Lower leg skin (tissue), 4 donors: Measurements from ENCODE around the gene KLK13. TPM values are rescaled to one million over a fixed set of nuclear protein-coding genes. Genes with fewer than 3 reads are reported as not detected.

Experiments used
- DNase-seq, 2 donors: peaks; one replicate each; pipeline ENCODE4 v3.0.0-alpha.2; 2019; ENCODE audit warnings: low spot score in 2 of 2
- H3K4me3 ChIP-seq: fragments of 200-600 bp; sonication (generic); 2 replicates; pipeline ENCODE4 v1.5.1; 2017; ENCODE audit warnings: mild to moderate bottlenecking, low read depth; ENCODE audit not compliant: poor library complexity, severe bottlenecking
- POLR2A ChIP-seq, 2 donors: fragments of 450-650 bp; IDR thresholded peaks; one replicate each; pipeline ENCODE4 v1.6.1; 2016 to 2017; ENCODE audit warnings: antibody characterized with exemption in 2 of 2, mild to moderate bottlenecking in 1 of 2, moderate library complexity in 1 of 2
- WGBS, 2 donors: methylation state at CpG; one replicate each; pipeline ENCODE4 v1.1.5; 2018; 5-methylcytosine and 5-hydroxymethylcytosine counted together
- intact Hi-C: fragments of 100-400 bp; cut with DNase I; formaldehyde crosslinking; loops from one replicate; pipeline ENCODE4 v1.15.0; 2023; ENCODE audit warnings: low total_unique reads
- total RNA-seq, 4 donors: library from RNA; depleted of rRNA; stranded (reverse); fragments of >200 nt; gene quantifications; one replicate each; pipeline ENCODE4 v1.1.0, GENCODE V29; 2016
- TF ChIP-seq, protein P1 (sequence below), 3 donors: fragments of 450-650 bp; IDR thresholded peaks; one replicate each; pipeline ENCODE4 v1.5.1; 2016; ENCODE audit warnings: antibody characterized with exemption in 3 of 3, mild to moderate bottlenecking in 3 of 3, moderate library complexity in 2 of 3

KLK13 gene
- total RNA-seq, 4 donors from 2014 or later, result 8.6 to 39.1 (median 9.5) TPM

- intact Hi-C loops, result no loop called here
- TF ChIP-seq, protein P1, sequence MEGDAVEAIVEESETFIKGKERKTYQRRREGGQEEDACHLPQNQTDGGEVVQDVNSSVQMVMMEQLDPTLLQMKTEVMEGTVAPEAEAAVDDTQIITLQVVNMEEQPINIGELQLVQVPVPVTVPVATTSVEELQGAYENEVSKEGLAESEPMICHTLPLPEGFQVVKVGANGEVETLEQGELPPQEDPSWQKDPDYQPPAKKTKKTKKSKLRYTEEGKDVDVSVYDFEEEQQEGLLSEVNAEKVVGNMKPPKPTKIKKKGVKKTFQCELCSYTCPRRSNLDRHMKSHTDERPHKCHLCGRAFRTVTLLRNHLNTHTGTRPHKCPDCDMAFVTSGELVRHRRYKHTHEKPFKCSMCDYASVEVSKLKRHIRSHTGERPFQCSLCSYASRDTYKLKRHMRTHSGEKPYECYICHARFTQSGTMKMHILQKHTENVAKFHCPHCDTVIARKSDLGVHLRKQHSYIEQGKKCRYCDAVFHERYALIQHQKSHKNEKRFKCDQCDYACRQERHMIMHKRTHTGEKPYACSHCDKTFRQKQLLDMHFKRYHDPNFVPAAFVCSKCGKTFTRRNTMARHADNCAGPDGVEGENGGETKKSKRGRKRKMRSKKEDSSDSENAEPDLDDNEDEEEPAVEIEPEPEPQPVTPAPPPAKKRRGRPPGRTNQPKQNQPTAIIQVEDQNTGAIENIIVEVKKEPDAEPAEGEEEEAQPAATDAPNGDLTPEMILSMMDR (IDR thresholded peaks at IDR 0.05), result no peak
- TF ChIP-seq POLR2A (IDR thresholded peaks at IDR 0.05), result no peak
- H3K4me3 ChIP-seq, result no peak overlapping the region
- DNase-seq, result peak; percentile 46 to 85
- WGBS, 2 donors, result 40 to 57% methylated on average over 14 of the region's 14 CpGs
Measured at GRCh38 chr19:51076631-51077213, 11.8 kb upstream of the KLK13 start.

DNA sequence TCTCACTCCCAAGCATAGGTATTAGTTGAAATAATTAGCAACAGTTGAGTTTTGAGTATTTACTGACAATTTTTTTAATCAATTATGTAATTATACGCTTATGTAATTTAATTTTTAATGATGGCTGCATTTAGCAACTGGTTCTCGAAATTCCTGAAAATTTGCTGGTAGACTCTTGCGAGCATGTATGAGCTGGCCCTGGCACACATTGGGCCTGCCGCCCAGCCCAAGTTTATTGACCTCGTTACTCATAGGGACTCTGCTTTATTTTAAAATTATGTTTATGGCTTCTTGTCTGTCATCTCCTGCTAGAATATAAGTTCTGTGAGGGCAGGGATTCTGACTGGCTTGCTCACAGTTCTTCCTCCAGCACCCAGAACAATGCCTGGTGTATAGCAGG, 11.1 kb upstream of the KLK13 start:
- H3K4me3 ChIP-seq, result no peak overlapping the region
- WGBS, 2 donors, result 48 to 58% methylated on average over 5 of the region's 5 CpGs
- intact Hi-C loops, result no loop called here
- no peak for DNase-seq
- TF ChIP-seq, protein P1 (IDR thresholded peaks at IDR 0.05), result no peak
- no peak for TF ChIP-seq POLR2A (IDR thresholded peaks at IDR 0.05)

DNA sequence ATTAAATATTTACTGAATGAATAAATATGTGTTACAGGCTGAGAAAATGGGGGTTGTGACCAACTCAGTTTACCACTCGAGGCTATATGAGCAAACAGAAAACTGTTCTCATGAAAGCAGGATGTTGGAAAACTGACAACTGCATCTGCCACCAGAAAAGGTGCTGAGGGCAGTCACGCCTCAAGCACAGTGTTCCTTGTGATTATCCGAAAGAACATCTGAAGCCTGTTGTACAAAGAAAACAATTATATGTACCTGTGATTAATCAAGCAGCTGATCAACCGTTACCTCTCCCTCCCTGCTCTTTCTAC, 6.2 kb upstream of the KLK13 start:
- H3K4me3 ChIP-seq, result no peak overlapping the region
- WGBS, 2 donors, result 36 to 40% methylated on average over 4 of the region's 4 CpGs
- TF ChIP-seq, protein P1 (IDR thresholded peaks at IDR 0.05), result no peak
- no peak for TF ChIP-seq POLR2A (IDR thresholded peaks at IDR 0.05)
- peak in 1 of 2 donors; percentile 45 for DNase-seq
- intact Hi-C loops, result no loop called here

GRCh38 chr19:51070334-51071094, 5.6 kb upstream of the KLK13 start:
- WGBS, 2 donors, result 88 to 90% methylated on average over 5 of the region's 5 CpGs
- no peak overlapping the region for H3K4me3 ChIP-seq

GRCh38 chr19:51066393-51067186, 1.7 kb upstream of the KLK13 start:
- intact Hi-C loops, result no loop called here
- no peak overlapping the region for H3K4me3 ChIP-seq
- 66 to 68% methylated on average over 7 of the region's 7 CpGs for WGBS, 2 donors
- peak in 1 of 2 donors; percentile 57 for DNase-seq
- no peak for TF ChIP-seq POLR2A (IDR thresholded peaks at IDR 0.05)
- TF ChIP-seq, protein P1 (IDR thresholded peaks at IDR 0.05), result no peak

More at GRCh38 chr19:51070334-51071094, 5.6 kb upstream of the KLK13 start:
- TF ChIP-seq POLR2A (IDR thresholded peaks at IDR 0.05), result no peak
- TF ChIP-seq, protein P1 (IDR thresholded peaks at IDR 0.05), result no peak
- DNase-seq, result peak in 1 of 2 donors; percentile 26
- intact Hi-C loops, result no loop called here
